GM12878 (cell line): ENCODE data around the gene SRMS. TPM values are rescaled to one million over a fixed set of nuclear protein-coding genes. Genes with fewer than 3 reads are reported as not detected.
A peak's percentile ranks its signal among the peaks of the same experiment; 100 is the strongest.

Experiments
- ATF2 ChIP-seq: IDR thresholded peaks from 2 replicates; pipeline ENCODE4 v1.6.1; 2012; ENCODE audit warnings: low read length, inconsistent platforms
- CREM ChIP-seq: IDR thresholded peaks from 2 replicates; pipeline ENCODE4 v1.6.1; 2014; ENCODE audit warnings: antibody characterized with exemption, low read depth
- HCFC1 ChIP-seq: fragments of 150-350 bp; IDR thresholded peaks from 2 replicates; pipeline ENCODE4 v1.6.1; 2014; ENCODE audit warnings: low read length
- IKZF1 ChIP-seq: fragments of 450-650 bp; conservative IDR thresholded peaks from 2 replicates; pipeline ENCODE4 v1.6.1; 2017; ENCODE audit warnings: antibody characterized with exemption, mild to moderate bottlenecking
- IRF3 ChIP-seq: fragments of 450-650 bp; IDR thresholded peaks from 2 replicates; pipeline ENCODE4 v1.6.1; 2014; ENCODE audit warnings: mild to moderate bottlenecking
- IRF4 ChIP-seq: IDR thresholded peaks from 2 replicates; pipeline ENCODE4 v1.6.1; 2011; ENCODE audit warnings: low read depth, low read length
- KLF5 ChIP-seq: fragments of 450-650 bp; IDR thresholded peaks from 2 replicates; pipeline ENCODE4 v1.6.1; 2014; ENCODE audit warnings: mild to moderate bottlenecking; ENCODE audit not compliant: partially characterized antibody
- MAX ChIP-seq: IDR thresholded peaks from 2 replicates; pipeline ENCODE4 v1.6.1; 2012; ENCODE audit warnings: low read depth, low read length, improper control_type of control experiment
- MLLT1 ChIP-seq: fragments of 450-650 bp; IDR thresholded peaks from 2 replicates; pipeline ENCODE4 v1.6.1; 2016; ENCODE audit warnings: mild to moderate bottlenecking
- NR2F1 ChIP-seq: fragments of 450-650 bp; conservative IDR thresholded peaks from 2 replicates; pipeline ENCODE4 v1.6.1; 2017; ENCODE audit warnings: mild to moderate bottlenecking
- POLR2AphosphoS2 ChIP-seq: IDR thresholded peaks from 2 replicates; pipeline ENCODE4 v1.6.1; 2011; ENCODE audit warnings: low read depth, mild to moderate bottlenecking, low read length, improper control_type of control experiment, moderate library complexity
- RAD51 ChIP-seq: fragments of 450-650 bp; IDR thresholded peaks from 2 replicates; pipeline ENCODE4 v1.6.1; 2016; ENCODE audit warnings: moderate library complexity, mild to moderate bottlenecking, inconsistent platforms
- RCOR1 ChIP-seq: conservative IDR thresholded peaks from 2 replicates; pipeline ENCODE4 v1.6.1; 2012; ENCODE audit warnings: low read depth, low read length, improper control_type of control experiment
- SPI1 ChIP-seq: IDR thresholded peaks from 2 replicates; pipeline ENCODE4 v1.6.1; 2011; ENCODE audit warnings: low read depth, mild to moderate bottlenecking, low read length, moderate library complexity, borderline replicate concordance; ENCODE audit not compliant: insufficient read depth
- STAT3 ChIP-seq: IDR thresholded peaks from 2 replicates; pipeline ENCODE4 v1.6.1; 2011; ENCODE audit warnings: low read depth, low read length, improper control_type of control experiment
- SUPT20H ChIP-seq: IDR thresholded peaks from 2 replicates; pipeline ENCODE4 v1.6.1; 2011; ENCODE audit warnings: low read depth, mild to moderate bottlenecking, low read length, moderate library complexity, borderline replicate concordance; ENCODE audit not compliant: control insufficient read depth
- TAF1 ChIP-seq: IDR thresholded peaks from 2 replicates; pipeline ENCODE4 v1.6.1; 2011; ENCODE audit warnings: mild to moderate bottlenecking, low read depth, low read length, borderline replicate concordance
- WRNIP1 ChIP-seq: IDR thresholded peaks from 2 replicates; pipeline ENCODE4 v1.6.1; 2011; ENCODE audit warnings: low read depth, low read length, improper control_type of control experiment, borderline replicate concordance
- ZNF592 ChIP-seq: fragments of 450-650 bp; IDR thresholded peaks from 2 replicates; pipeline ENCODE4 v1.6.1; 2017; ENCODE audit warnings: mild to moderate bottlenecking, moderate library complexity
- ZZZ3 ChIP-seq: IDR thresholded peaks from 2 replicates; pipeline ENCODE4 v1.6.1; 2011; ENCODE audit warnings: low read depth; ENCODE audit not compliant: control insufficient read depth, insufficient read length
- polyA plus RNA-seq, 11 experiments: library from polyadenylated mRNA; depleted of rRNA in 4 of 11; unstranded in 6 of 11; stranded (reverse) in 5 of 11; fragments of >200 nt; fragmentation: Nextera tagmentation in 4 of 11; fragmentation: Illumina TruSeq in 1 of 11; extraction: Ambion mirVana in 4 of 11; extraction: Trizol in 1 of 11; gene quantifications; 1 replicate in 1 of 11; 2 replicates in 10 of 11; pipeline versions ENCODE4 v1.2.1 to v1.2.3, GENCODE V29; 2011 to 2016; ENCODE audit warnings: inconsistent platforms in 2 of 11, missing spikeins in 2 of 11, low read depth in 1 of 11
- total RNA-seq, 4 experiments: library from RNA; depleted of rRNA in 3 of 4; stranded (reverse); fragments of >200 nt in 3 of 4; fragmentation: Illumina TruSeq in 1 of 4; extraction: Trizol in 1 of 4; gene quantifications; 2 replicates each; pipeline versions ENCODE4 v1.2.1 to v1.2.3, GENCODE V29; 2013 to 2021

SRMS gene
- total and polyA plus RNA-seq, 10 of the 15 experiments (the other 5 are each of a cell fraction or from before 2014, with no cell fraction given), result not detected

GRCh38 chr20:63567386-63568169, 20.0 kb upstream of the SRMS start (continued):
- TF ChIP-seq TAF1 (no peak), IKZF1 (peak; percentile 92), KLF5 (no peak), POLR2AphosphoS2 (no peak), IRF4 (0 out of 2 replicates have a peak, but pooled peaks have one; percentile 16), CREM (peak; percentile 37; the same call in 1 of the 2 replicates), IRF3 (no peak), HCFC1 (no peak), RCOR1 (0 out of 2 replicates have a peak, but pooled peaks have one; percentile 50), RAD51 (no peak), ZNF592 (no peak), MAX (no peak), NR2F1 (peak; percentile 89), STAT3 (no peak), ZZZ3 (no peak), WRNIP1 (no peak), SUPT20H (no peak), ATF2 (no peak), MLLT1 (peak; percentile 96), SPI1 (no peak)
